Amygdala (tissue), 56 donors: ENCODE results near the gene CSNK1G1.
A peak's percentile ranks its signal among the peaks of the same experiment; 100 is the strongest.
"Not testable (repeated sequence)": the region's sequence is repeated elsewhere in the genome, so short reads cannot be mapped to it uniquely, and the experiment has no call there.

Experiments
- DNase-seq, 56 donors: peaks; one replicate each; lab custom pipeline; 2025; lab: John Stamatoyannopoulos, UW

CSNK1G1 gene

DNA sequence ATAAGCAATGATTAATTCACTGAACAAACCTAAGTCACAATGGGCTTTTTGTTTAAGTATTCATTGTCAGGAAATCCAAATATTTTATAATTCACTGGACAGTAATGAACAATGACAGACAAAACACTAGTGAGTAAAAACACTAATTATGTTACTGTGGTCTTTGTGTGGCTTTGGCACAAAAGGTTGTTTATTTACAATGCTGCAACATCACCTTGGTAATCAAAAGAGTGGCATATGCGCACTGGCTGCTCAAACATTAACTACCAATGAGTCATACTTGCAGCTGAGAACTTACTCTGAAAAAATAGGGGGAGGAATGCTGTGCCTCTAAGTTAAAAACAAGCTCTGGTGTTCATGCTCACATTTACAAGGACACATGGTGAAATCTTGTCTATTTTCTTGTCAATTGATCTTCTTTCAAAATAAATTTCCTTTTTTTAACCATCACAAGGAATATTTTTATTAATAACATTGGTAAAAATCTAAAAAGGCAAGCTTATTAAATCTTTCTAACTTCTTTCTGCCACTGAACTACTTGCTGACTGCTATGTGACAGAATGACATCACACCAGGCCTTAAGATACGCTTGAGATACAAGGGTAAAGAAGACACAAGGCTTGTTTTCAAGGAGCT lies 107.9 kb downstream of the CSNK1G1 start:
- DNase-seq, result peak in 14 of 56 donors; percentile 1 to 46 (median 10)

DNA sequence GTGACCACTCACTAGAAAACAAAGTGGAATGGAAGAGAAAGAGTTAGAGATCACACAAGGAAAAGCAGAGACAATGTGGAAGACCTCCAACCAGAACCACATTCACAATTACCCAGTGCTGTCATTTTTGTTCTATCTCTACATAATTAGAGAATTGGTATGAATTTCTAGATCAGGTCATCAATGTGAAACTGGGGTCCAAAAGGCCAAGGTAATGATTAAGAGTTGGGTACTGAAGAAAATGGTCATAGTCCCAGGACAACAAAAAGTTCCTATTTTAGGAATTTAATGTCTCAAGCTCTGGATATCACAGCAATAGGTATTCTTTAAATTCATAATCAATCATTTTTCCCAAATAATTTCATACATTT lies 108.5 kb downstream of the CSNK1G1 start:
- DNase-seq, result no peak

DNA sequence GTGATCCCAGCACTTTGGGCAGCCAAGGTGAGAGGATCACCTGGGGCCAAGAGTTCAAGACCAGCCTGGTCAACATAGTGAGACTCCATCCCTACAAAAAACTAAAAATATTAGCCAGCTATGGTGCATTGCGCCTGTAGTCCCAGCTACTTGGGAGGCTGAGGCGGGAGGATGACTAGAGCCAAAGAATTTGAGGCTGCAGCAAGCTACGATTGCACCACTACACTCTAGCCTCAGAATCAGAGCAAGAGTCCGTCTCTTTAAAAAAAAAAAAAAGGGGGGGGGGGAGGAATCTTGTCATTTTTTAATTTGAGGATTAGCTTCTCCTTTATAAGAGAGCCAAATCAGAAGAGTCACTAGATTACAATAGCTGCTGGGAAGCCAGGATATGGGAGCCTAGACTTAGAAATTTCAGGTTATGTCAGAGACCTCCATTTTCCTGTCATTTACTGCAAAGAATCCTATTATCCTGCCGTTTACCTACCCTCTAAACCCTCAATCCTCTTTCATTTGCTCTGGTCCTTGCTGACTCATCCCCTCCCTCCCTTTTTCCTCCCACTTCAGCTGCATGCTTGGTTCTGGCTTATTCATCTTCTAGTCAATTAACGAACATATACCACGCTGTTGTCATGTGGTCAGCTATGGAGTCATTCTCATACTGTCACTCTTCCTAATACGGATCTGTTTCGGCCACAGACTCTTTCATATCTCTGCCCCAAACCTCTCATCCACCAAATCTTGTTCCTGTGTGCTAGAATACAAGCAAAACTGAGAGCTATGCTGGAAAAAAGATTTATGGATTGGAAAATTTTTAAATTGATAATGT lies 109.4 kb downstream of the CSNK1G1 start:
- peak in 8 of 56 donors; percentile 2 to 31 (median 7) for DNase-seq

DNA sequence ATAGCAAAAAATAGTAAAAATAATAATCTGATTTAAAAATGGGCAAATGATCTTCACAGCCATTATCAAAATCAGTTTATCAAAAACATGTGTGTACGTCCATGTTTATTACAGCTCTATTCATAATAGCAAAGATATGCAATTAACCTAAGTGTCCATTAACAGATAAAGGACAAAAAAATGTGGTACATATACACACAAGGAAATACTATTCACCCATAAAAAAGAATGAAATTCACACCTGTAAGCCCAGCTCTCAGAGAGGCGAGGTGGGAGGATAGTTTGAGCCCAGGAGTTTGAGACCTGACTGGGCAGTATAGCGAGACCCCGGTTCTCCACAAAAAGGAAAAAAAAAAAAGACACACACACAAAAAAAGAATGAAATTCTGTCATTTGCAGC lies 110.6 kb downstream of the CSNK1G1 start:
- no peak for DNase-seq

DNA sequence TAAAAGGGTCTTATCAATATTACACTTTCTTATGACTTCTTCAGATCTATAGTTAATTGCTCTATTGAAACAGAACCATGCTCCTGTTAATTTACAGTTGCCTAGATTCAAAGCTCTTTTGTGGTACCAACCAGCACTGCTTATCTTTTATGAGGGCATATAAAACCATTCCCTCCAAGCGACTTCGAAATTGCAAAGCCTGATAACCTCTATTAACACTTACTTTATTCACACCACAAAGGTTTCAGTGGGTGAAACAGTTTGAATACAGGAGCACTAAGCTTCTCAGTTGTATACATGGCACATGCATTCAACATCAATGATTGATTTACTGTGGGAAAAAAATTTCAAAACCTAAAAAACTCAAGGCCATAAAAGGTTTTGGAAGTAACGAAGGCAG lies 118.3 kb downstream of the CSNK1G1 start:
- no peak for DNase-seq

DNA sequence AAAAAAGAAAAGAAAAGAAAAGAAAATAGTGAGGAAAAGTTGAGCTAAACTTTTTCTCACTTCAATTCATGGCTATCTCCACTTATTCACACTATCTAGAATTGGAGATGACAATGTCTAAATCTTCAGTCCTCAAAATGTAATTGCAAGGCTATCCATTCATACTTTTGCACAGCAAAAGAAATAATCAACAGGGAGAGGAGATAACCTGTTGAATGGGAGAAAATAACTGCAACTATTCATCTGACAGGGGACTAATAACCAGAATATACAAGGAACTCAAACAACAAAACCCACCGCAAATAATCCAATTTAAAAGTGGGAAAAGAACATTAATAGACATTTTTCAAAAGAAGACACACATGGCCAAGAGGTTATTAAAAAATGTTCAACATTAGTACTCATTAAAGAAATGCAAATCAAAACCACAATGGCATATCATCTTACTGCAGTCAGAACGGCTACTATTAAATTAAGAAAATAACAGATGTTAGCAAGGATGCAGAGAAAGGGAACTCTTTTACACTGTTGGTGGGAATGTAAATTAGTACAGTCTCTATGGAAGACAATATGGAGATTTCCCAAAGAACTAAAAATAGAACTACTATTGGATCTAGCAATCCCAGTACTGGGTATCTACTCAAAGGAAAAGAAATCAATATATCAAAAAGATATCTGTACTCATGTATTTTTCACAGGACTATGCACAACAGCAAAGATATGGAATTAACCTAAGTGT lies 119.6 kb downstream of the CSNK1G1 start:
- DNase-seq, result no peak

DNA sequence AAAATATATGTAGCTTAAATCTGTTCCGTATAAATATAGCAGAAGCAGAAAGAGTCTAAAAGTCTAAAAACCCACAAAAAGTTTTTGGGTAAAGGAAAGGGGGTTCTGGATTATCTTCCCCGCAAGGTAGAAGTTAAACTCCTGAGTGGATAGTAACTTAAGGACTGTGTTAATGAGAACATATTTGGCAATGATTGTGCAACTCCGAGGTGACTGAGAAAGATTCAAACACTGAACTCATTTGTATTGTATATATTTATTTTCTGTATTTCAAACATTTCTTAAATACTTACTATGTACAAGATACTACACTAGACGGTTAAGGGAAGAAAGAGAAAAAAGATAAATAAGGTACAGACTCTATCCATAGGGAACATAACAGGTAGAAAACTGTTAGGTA lies 120.4 kb downstream of the CSNK1G1 start:
- no peak for DNase-seq

DNA sequence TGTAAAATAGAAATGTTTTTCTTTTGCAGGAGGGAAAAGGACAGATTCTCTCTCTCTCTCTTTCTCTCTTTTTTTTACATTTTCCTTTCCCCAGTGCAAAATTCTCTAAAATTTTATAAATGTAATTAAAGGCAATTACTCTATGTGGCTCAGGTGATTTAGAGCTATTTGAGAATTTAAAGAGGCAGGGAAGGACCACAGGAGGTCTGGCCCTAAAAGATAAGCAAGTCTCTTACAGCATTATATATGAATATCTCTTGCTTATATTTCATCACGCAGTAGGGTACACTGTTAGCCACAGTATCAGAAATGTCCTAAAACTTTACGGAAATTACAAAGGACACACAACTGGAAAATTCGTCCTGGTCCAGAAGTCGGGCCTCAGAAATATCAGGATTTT lies 122.7 kb downstream of the CSNK1G1 start:
- DNase-seq, result no peak

DNA sequence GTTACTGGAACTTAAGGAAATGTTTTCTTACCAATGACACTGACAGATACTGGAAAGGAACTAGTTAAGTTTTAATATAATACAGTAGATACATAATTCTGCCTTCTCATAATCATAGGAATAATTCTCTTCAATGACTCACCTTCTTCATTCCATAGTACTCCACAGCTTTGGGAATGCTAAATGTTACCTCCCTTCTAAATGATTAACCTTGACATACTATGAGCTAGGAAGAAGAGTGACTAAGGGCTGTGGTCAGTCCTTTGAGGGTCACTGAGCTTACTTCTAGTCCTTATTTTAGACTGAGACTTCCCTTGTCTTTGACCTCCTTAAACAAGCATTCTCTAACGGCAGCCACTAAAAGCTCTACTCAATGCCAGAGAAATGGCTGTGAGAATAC lies 123.6 kb downstream of the CSNK1G1 start:
- DNase-seq, result no peak

DNA sequence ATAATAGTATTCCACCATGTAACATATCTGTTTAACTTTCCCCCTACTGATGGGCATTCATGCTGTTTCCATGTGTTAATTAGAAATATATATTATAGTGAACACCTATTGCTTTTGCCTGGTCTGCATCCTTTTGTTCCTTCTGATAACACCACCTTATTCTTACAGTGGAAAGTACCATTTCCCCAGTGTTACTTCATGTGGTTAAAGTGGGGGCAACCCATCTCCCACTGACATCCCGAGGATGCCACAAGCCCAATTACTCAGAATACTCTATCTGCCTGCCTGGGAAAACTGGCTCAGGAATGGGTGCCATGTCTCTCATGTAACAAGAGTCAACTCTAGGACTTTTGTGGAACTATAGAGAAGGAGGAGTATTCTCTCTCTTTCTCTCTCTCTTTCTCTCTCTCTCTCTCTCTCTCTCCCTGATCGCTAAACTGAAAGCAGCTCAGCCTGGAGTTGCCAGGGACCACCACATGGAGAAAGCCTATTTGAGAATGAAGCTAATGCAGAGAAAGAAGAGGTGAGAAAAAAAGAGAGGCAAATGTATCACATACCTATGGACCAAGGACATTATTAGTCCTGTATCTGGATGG lies 126.7 kb downstream of the CSNK1G1 start:
- DNase-seq, result no peak

DNA sequence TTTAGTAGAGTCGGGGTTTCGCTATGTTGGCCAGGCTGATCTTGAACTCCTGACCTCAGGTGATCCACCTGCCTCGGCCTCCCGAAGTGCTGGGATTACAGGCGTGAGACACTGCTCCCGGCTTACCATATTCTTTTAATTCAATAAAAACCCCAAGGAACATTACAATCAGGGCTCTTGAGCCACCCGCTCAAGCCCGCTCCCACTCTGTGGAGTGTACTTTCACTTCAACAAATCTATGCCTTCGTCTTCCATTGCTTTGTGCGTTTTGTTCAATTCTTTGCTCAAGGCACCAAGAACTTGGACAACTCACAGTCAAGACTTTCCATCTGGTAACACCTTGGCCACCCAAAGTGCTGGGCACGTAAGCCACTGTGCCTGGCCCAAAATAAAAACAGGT lies 130.2 kb downstream of the CSNK1G1 start:
- no peak for DNase-seq

DNA sequence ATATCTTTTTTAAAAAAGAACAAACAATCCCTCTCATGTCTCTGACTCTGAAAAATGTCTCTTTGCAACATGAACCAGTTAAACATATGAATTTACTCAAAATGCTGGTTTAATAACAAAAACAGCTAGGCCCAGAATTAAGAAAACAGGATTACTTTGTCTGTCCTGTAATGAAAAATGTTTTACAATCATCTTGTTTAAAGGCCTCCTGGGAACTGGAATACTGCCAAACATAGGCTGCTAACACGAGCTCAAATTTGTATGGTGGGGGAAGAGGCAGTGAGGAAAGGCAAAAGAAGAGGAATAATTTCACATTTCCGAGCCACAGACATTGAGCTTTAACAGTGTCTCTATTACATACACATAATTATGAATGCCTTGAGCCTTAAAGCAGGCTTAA lies 131.5 kb downstream of the CSNK1G1 start:
- peak in 3 of 56 donors; percentile 1 to 20 (median 2) for DNase-seq

DNA sequence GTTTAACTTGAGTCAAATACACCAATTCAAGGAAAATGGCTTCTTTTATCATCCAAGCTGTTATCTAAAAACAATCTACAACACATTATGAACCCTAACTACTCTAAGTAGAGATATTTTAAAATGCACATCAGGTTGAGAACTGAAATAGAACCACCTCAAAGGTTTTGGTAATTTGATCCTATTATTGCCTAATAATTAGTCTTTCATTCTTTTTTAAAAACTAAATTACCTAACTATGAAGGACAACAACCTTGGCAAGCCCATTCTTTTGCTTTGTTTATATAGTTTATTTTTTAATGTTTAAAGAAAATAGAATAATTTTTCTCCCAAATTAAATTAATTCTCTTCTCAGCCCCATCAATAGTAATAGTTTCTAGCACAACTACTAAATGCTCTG lies 132.1 kb downstream of the CSNK1G1 start:
- no peak for DNase-seq

DNA sequence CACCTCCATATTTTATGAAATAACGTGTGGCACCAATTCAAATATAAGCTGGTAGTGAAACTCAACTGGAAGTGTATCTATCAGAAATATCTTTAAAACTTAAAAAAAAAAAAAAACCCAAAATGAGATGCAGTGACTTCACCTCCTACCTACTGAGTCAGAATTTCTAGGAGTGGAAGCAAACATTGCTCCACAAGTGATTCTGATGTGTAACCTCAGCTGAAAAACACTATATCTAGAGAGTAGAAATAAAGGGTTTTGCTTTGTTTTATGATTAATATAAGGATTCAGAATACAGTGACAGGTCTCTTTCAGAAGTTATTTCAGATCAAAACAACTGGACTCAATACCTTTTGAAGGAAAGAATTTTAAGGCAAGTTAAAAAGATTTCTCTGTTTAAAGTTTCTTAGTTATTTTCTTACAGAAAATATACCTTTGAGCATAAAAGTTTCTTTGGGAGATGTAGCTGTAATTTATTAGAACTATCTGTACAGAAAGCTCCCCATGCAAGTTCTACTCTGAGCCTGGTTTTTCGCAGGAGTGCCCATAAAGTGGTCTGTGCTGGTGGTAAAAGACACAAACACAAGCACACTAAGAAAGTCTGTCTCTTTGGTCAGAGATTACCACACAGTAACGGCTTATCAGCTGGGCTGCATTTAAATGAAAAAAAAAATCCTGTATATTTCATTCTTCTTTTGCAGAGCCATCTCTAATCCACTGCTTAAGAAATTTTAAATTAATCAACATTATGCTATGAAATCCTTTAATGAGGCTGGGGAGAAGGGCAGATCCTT lies 133.2 kb downstream of the CSNK1G1 start:
- no peak for DNase-seq

DNA sequence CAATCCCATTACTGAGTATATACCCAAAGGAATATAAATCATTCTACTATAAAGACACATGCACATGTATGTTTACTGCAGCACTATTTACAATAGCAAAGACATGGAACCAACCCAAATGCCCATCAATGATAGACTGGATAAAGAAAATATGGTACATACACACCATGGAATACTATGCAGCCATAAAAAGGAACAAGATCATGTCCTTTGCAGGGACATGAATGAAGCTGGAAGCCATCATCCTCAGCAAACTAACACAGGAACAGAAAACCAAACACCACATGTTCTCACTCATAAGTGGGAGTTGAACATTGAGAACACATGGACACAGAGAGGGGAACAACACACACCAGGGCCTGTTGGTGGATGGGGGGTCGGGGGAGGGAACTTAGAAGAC lies 134.1 kb downstream of the CSNK1G1 start:
- not testable (repeated sequence) for DNase-seq

DNA sequence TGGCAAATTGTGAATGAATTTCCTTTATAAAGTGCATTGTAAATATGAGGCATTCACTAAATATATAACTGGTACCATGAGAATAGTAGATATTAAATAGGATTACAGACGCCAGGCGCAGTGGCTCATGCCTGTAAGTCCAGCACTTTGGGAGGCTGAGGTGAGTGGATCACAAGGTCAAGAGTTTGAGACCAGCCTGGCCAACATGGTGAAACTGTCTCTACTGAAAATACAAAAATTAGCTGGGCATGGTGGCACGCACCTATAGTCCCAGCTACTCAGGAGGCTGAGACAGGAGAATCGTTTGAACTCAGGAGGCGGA lies 138.6 kb downstream of the CSNK1G1 start:
- DNase-seq, result not testable (repeated sequence)

DNA sequence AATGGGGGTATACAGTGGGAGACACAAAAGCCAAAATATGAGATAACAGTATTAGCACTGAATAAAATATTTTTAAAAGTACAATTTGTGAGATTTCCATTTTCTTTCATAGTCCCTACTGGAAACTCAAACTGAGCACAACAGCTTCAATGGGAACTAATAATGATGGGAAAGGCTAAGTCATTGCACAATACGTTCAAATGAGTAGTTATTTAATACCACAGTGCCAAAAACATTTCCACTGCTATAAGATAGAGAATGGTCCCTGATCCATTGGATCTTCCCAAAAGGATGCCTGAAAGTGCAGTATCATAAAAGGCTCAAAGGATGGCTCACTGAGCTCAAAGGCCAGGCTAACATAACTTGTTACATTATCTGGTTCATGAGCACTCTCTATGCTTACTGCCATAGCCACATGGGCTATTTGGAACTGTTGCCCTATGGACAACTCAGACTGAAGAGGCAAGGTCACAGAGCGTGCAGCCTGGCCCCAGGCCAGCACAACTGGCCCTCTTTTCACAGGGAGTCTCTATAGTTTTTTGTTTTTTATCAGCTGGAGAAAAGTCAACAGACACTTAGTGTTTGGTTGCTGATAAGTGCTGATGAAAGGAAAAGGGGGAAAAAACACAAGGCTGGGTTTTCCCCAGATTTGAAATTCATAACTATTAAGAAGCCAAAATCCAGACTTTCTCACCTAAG lies 139.1 kb downstream of the CSNK1G1 start:
- DNase-seq, result peak in 5 of 56 donors; percentile 3 to 16 (median 8)

DNA sequence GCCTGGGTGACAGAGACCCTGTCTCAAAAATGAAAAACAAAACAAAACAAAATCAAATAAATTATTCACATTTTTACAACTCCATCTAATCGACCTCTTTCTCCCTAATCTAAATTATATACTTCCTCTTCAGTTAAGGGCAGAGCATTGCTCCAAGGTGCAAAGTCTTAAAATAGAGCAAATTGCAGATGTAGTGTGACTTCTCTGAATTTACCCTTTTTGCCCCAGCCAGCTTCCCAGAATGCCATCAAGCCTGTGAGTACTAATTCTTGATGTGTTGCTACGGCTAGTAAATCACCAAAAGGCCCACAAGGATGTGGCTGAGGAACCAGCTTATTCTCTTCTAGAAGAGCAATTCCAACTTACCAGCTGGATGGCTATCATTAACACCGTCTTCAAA lies 139.8 kb downstream of the CSNK1G1 start:
- DNase-seq, result no peak

DNA sequence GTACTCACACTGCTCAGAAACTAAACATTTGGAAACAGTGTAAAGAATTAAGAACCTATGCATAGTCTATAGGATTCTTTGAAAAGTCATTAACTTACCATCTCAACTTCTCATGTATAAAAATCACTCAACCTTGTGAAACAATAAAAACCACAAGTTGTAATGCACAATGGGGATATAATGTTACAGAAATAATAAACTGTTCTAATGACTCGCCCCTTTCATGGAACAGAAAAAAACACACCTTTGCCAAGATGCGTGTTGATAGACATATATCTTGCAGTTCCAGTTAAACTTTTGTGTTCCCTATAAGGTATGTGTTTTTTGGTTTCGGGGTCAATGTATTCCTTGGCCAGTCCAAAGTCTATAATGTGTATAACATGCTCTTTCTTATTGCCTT lies 142.3 kb downstream of the CSNK1G1 start:
- DNase-seq, result no peak

DNA sequence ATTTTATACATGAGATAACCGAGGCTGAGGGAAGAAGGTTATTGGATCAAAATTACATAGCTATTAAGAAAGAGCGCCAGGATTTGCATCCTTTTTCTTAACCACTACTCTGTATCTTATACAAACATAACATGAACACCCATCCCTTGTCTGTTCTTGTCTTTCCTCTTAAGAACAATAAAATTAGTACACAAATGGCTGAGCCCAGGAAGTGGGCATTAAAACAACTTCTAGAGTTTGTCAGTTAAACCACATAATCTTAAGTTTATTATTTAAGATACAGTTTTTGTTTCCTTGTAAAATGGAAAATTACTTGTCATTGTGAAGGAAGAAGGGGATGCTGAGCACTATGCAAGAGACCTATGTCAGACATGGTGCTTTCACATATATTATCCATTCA lies 144.3 kb downstream of the CSNK1G1 start:
- no peak for DNase-seq
